Neutrophil (primary cell): ENCODE results near the gene LRRC8D.
"Not testable (repeated sequence)": the region's sequence is repeated elsewhere in the genome, so short reads cannot be mapped to it uniquely, and the experiment has no call there.

Experiments
- H3K27ac ChIP-seq: fragments of 200-600 bp; sonication (generic); 2 replicates; pipeline ENCODE4 v1.5.1; 2016; ENCODE audit warnings: mild to moderate bottlenecking, moderate library complexity
- H3K27me3 ChIP-seq: fragments of 200-600 bp; sonication (generic); 2 replicates; pipeline ENCODE4 v1.6.0; 2016; ENCODE audit warnings: mild to moderate bottlenecking
- H3K36me3 ChIP-seq: fragments of 200-600 bp; sonication (generic); 2 replicates; pipeline ENCODE4 v1.5.1; 2017
- H3K4me1 ChIP-seq, 2 experiments: fragments of 200-600 bp in 1 of 2; sonication (generic) in 1 of 2; 1 replicate in 1 of 2; 2 replicates in 1 of 2; pipeline versions ENCODE4 v1.5.1 to v1.6.1; 2013 to 2016; ENCODE audit warnings: low read depth in 1 of 2, low read length in 1 of 2, mild to moderate bottlenecking in 1 of 2, moderate library complexity in 1 of 2; ENCODE audit not compliant: control insufficient read depth in 1 of 2, insufficient read depth in 1 of 2
- H3K4me3 ChIP-seq, 2 experiments: fragments of 200-600 bp in 1 of 2; sonication (generic) in 1 of 2; 1 replicate in 1 of 2; 2 replicates in 1 of 2; pipeline ENCODE4 v1.5.1; 2013 to 2016; ENCODE audit warnings: low read depth in 1 of 2, low read length in 1 of 2, mild to moderate bottlenecking in 1 of 2, moderate library complexity in 1 of 2
- H3K9me3 ChIP-seq: fragments of 200-600 bp; sonication (generic); 2 replicates; pipeline ENCODE4 v1.5.1; 2016
- TF ChIP-seq, protein P1 (sequence below): fragments of 200-600 bp; sonication (generic); IDR thresholded peaks from 2 replicates; pipeline ENCODE4 v1.5.1; 2016; ENCODE audit warnings: antibody characterized with exemption

Gene LRRC8D

DNA sequence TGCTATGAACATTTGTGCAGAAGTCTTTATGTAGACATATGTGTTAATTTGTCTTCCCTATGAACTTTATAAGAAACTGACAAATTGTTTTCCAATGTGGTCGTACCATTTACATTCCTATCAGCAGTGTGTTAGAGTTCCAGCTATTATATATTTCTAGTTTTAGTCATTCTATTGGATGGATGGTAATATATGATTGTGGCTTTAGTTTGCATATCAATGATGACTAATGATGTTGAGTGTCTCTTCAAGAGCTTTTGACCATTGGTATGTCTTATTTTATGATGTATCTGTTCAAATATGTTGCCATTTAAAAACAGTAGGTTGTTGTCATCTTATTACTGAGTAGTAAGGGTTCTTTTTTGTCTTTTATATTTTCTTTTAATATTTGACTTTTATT lies 157.9 kb downstream of the LRRC8D start:
- H3K4me1 ChIP-seq, result peaks cover 0 to 5% of the 10 kb centered on the region in 2 experiments

GRCh38 chr1:89980605-89981004 lies 159.8 kb downstream of the LRRC8D start:
- no peaks in the 10 kb centered on the region for H3K36me3 ChIP-seq
- no peaks in the 10 kb centered on the region for H3K27me3 ChIP-seq
- TF ChIP-seq, protein P1, sequence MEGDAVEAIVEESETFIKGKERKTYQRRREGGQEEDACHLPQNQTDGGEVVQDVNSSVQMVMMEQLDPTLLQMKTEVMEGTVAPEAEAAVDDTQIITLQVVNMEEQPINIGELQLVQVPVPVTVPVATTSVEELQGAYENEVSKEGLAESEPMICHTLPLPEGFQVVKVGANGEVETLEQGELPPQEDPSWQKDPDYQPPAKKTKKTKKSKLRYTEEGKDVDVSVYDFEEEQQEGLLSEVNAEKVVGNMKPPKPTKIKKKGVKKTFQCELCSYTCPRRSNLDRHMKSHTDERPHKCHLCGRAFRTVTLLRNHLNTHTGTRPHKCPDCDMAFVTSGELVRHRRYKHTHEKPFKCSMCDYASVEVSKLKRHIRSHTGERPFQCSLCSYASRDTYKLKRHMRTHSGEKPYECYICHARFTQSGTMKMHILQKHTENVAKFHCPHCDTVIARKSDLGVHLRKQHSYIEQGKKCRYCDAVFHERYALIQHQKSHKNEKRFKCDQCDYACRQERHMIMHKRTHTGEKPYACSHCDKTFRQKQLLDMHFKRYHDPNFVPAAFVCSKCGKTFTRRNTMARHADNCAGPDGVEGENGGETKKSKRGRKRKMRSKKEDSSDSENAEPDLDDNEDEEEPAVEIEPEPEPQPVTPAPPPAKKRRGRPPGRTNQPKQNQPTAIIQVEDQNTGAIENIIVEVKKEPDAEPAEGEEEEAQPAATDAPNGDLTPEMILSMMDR, result no peak
- no peak overlapping the region for H3K27ac ChIP-seq
- H3K4me3 ChIP-seq, result no peak overlapping the region
- H3K9me3 ChIP-seq, result no peaks in the 10 kb centered on the region
- H3K4me1 ChIP-seq, result peaks cover 0 to 4% of the 10 kb centered on the region in 2 experiments

More for the DNA sequence above, 157.9 kb downstream of the LRRC8D start:
- TF ChIP-seq, protein P1, result no peak
- H3K9me3 ChIP-seq, result no peaks in the 10 kb centered on the region
- H3K36me3 ChIP-seq, result no peaks in the 10 kb centered on the region
- no peaks in the 10 kb centered on the region for H3K27me3 ChIP-seq
- H3K4me3 ChIP-seq, result no peak overlapping the region
- H3K27ac ChIP-seq, result no peak overlapping the region

DNA sequence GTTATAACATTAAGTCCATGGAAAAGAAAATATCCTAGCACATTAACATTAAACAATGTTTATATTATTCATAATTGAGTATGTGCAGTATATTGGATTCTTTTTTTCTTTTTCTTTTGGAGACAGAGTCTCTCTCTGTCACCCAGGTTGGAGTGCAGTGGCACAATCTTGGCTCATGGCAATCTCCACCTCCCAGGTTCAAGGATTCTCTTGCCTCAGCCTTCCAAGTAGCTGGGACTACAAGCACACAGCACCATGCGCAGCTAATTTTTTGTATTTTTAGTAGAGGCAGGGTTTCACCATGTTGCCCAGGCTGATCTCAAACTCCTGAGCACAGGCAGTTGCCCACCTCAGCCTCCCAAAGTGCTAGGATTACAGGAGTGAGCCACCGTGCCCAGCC lies 162.0 kb downstream of the LRRC8D start:
- H3K27me3 ChIP-seq, H3K4me3 ChIP-seq, H3K27ac ChIP-seq, H3K9me3 ChIP-seq, H3K4me1 ChIP-seq, H3K36me3 ChIP-seq: not testable (repeated sequence)

DNA sequence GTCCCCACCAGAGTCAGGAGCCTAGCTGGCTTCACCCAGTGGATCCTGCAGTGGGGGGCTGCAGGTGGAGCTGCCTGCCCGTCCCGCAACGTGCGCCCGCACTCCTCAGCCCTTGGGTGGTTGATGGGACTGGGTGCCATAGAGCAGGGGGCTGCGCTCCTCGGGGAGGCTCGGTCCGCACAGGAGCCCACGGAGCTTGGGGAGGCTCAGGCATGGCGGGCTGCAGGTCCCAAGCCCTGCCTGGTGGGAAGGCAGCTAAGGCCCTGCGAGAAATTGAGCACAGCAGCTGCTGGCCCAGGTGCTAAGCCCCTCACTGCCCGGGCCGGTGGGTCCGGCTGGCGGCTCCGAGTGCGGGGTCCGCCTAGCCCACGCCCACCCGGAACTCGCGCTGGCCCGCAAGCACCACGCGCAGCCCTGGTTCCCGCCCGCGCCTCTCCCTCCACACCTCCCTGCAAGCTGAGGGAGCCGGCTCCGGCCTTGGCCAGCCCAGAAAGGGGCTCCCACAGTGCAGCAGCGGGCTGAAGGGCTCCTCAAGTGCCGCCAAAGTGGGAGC lies 163.8 kb downstream of the LRRC8D start:
- not testable (repeated sequence) for H3K36me3 ChIP-seq, H3K9me3 ChIP-seq, H3K27ac ChIP-seq, H3K27me3 ChIP-seq, H3K4me3 ChIP-seq, H3K4me1 ChIP-seq

- H3K4me1 ChIP-seq, result no peaks in the 10 kb centered on the region
- H3K27me3 ChIP-seq, result no peaks in the 10 kb centered on the region
- H3K9me3 ChIP-seq, result no peaks in the 10 kb centered on the region
- TF ChIP-seq, protein P1, result no peak
- H3K4me3 ChIP-seq, result no peak overlapping the region
- H3K27ac ChIP-seq, result no peak overlapping the region
- no peaks in the 10 kb centered on the region for H3K36me3 ChIP-seq
These were observed 165.2 kb downstream of the LRRC8D start for GRCh38 chr1:89986020-89986419.
